A549 (cell line): ENCODE measurements around the gene NR5A2.

Experiments
- CBX8 ChIP-seq: fragments of 200-600 bp; sonication (generic); IDR thresholded peaks from 2 replicates; pipeline ENCODE4 v1.6.1; 2016
- CTCF ChIP-seq: fragments of >200 bp; sonication (Bioruptor Twin); formaldehyde crosslinking; IDR thresholded peaks from 3 replicates; pipeline ENCODE4 v1.5.1; 2016
- ELK1 ChIP-seq: fragments of 150-350 bp; IDR thresholded peaks from 2 replicates; pipeline ENCODE4 v1.6.1; 2014; ENCODE audit warnings: low read depth, mild to moderate bottlenecking, low read length
- EP300 ChIP-seq, 2 experiments: fragments of >200 bp; sonication (Bioruptor Twin); formaldehyde crosslinking; IDR thresholded peaks; 2 replicates in 1 of 2; 3 replicates in 1 of 2; pipeline ENCODE4 v1.6.1; 2016 to 2017
- HES2 ChIP-seq: fragments of >200 bp; sonication (Bioruptor Twin); formaldehyde crosslinking; IDR thresholded peaks from 2 replicates; pipeline ENCODE4 v1.6.1; 2016
- POLR2A ChIP-seq: IDR thresholded peaks from 2 replicates; pipeline ENCODE4 v1.6.1; 2012; ENCODE audit warnings: mild to moderate bottlenecking, low read length
- REST ChIP-seq: fragments of 200-600 bp; sonication (generic); IDR thresholded peaks from 2 replicates; pipeline ENCODE4 v1.6.1; 2016; ENCODE audit warnings: antibody characterized with exemption, mild to moderate bottlenecking, moderate library complexity
- SMC3 ChIP-seq: fragments of >200 bp; sonication (Bioruptor Twin); formaldehyde crosslinking; IDR thresholded peaks from 3 replicates; pipeline ENCODE4 v1.6.1; 2018; ENCODE audit warnings: inconsistent platforms
- TFCP2L1 ChIP-seq: fragments of 250-450 bp; sonication (Bioruptor Pico); IDR thresholded peaks from 2 replicates; pipeline ENCODE4 v1.5.0; 2021; ENCODE audit warnings: mild to moderate bottlenecking

GRCh38 chr1:200049810-200050209, 22.3 kb downstream of the NR5A2 start:
- no peak for TF ChIP-seq ELK1
- TF ChIP-seq HES2 = no peak
- no peak for TF ChIP-seq CTCF
- no peak for TF ChIP-seq POLR2A
- no peak for TF ChIP-seq TFCP2L1 (CRISPR knock-in tag)
- TF ChIP-seq REST = no peak
- no peak for TF ChIP-seq EP300 (IDR thresholded peaks at IDR 0.05)
- no peak for TF ChIP-seq CBX8
- TF ChIP-seq SMC3 = no peak
